A549 (cell line): ENCODE results near the gene KIFBP. TPM values are rescaled to one million over a fixed set of nuclear protein-coding genes. Genes with fewer than 3 reads are reported as not detected.
"Not testable (repeated sequence)": the region's sequence is repeated elsewhere in the genome, so short reads cannot be mapped to it uniquely, and the experiment has no call there.

Experiments
- ATAC-seq, 2 experiments: fragments of 200-7000 bp in 1 of 2; fragments of >200 bp in 1 of 2; cut with Nextera tagmentation in 1 of 2; cut with Tn5 transposase in 1 of 2; 3 replicates each; pipeline versions ENCODE4 v1.8.0 to v1.9.1; 2018 to 2020; ENCODE audit warnings: mild to moderate bottlenecking in 1 of 2, moderate library complexity in 1 of 2
- CTCF ChIA-PET: fragments of 300-600 bp; sonication (Branson Sonifier 250); formaldehyde crosslinking; extraction: SDS; loops from one replicate; lab custom pipeline; 2021; ENCODE audit warnings: antibody characterized with exemption, inconsistent platforms; lab: Yijun Ruan, JAX
- POLR2A ChIA-PET: fragments of 350-600 bp; formaldehyde crosslinking; extraction: SDS; loops from one replicate; lab custom pipeline; 2021; ENCODE audit warnings: antibody characterized with exemption, inconsistent platforms; lab: Yijun Ruan, JAX
- DNase-seq, 2 experiments: peaks; one replicate each; pipeline versions ENCODE4 v3.0.0 to v3.0.0-alpha.2; 2011 to 2016; ENCODE audit warnings: low read depth in 1 of 2, low spot score in 1 of 2
- FAIRE-seq: peaks from 2 replicates; lab custom pipeline; 2011; peaks lifted over from hg19 to GRCh38; lab: Jason Lieb, UNC
- H3K27ac ChIP-seq, 2 experiments: fragments of >200 bp; sonication (Bioruptor Twin); formaldehyde crosslinking; 3 replicates each; pipeline ENCODE4 v1.5.1; 2016 to 2017
- H3K4me1 ChIP-seq: fragments of >200 bp; sonication (Bioruptor Twin); formaldehyde crosslinking; 3 replicates; pipeline ENCODE4 v1.6.1; 2016
- H3K4me2 ChIP-seq: fragments of >200 bp; sonication (Bioruptor Twin); formaldehyde crosslinking; 3 replicates; pipeline ENCODE4 v1.6.1; 2016
- H3K4me3 ChIP-seq: fragments of >200 bp; sonication (Bioruptor Twin); formaldehyde crosslinking; 3 replicates; pipeline ENCODE4 v1.5.1; 2016
- H3K9me3 ChIP-seq: fragments of >200 bp; sonication (Bioruptor Twin); formaldehyde crosslinking; 3 replicates; pipeline ENCODE4 v1.6.1; 2016
- CBX2 ChIP-seq: fragments of 200-600 bp; sonication (generic); IDR thresholded peaks from 2 replicates; pipeline ENCODE4 v1.6.1; 2016; ENCODE audit warnings: low read depth, mild to moderate bottlenecking, borderline replicate concordance
- CBX8 ChIP-seq: fragments of 200-600 bp; sonication (generic); IDR thresholded peaks from 2 replicates; pipeline ENCODE4 v1.6.1; 2016
- CHD2 ChIP-seq: fragments of 150-350 bp; IDR thresholded peaks from 2 replicates; pipeline ENCODE4 v1.6.1; 2014; ENCODE audit warnings: low read length; ENCODE audit not compliant: partially characterized antibody
- EHF ChIP-seq: fragments of 250-450 bp; sonication (Bioruptor Pico); IDR thresholded peaks from 2 replicates; pipeline ENCODE4 v1.5.0; 2020; ENCODE audit warnings: mild to moderate bottlenecking
- EHMT2 ChIP-seq: fragments of 200-600 bp; sonication (generic); IDR thresholded peaks from 2 replicates; pipeline ENCODE4 v1.6.1; 2016; ENCODE audit warnings: antibody characterized with exemption, low read depth, mild to moderate bottlenecking, moderate library complexity
- FOXS1 ChIP-seq: fragments of 250-450 bp; sonication (Bioruptor Pico); IDR thresholded peaks from 2 replicates; pipeline ENCODE4 v1.5.0; 2020; ENCODE audit warnings: mild to moderate bottlenecking, moderate library complexity
- GATA3 ChIP-seq: IDR thresholded peaks from 2 replicates; pipeline ENCODE4 v1.6.1; 2012; ENCODE audit warnings: borderline replicate concordance
- HEYL ChIP-seq: fragments of 250-450 bp; sonication (Bioruptor Pico); IDR thresholded peaks from 2 replicates; pipeline ENCODE4 v1.8.0; 2021; ENCODE audit warnings: mild to moderate bottlenecking, moderate library complexity
- HOXA7 ChIP-seq: fragments of 250-450 bp; sonication (Bioruptor Pico); IDR thresholded peaks from 2 replicates; pipeline ENCODE4 v1.5.0; 2020; ENCODE audit warnings: mild to moderate bottlenecking, moderate library complexity
- HOXB13 ChIP-seq: fragments of 250-450 bp; sonication (Bioruptor Pico); IDR thresholded peaks from 2 replicates; pipeline ENCODE4 v1.5.0; 2020; ENCODE audit warnings: low read depth, mild to moderate bottlenecking, moderate library complexity
- HOXB5 ChIP-seq: fragments of 250-450 bp; sonication (Bioruptor Pico); IDR thresholded peaks from 2 replicates; pipeline ENCODE4 v1.5.0; 2020; ENCODE audit warnings: mild to moderate bottlenecking, moderate library complexity
- NPAS2 ChIP-seq: fragments of 250-450 bp; sonication (Bioruptor Pico); IDR thresholded peaks from 2 replicates; pipeline ENCODE4 v1.8.0; 2022; ENCODE audit warnings: mild to moderate bottlenecking, moderate library complexity, borderline replicate concordance
- RCOR1 ChIP-seq: fragments of 150-350 bp; IDR thresholded peaks from 2 replicates; pipeline ENCODE4 v1.6.1; 2014; ENCODE audit warnings: antibody characterized with exemption, low read length, low read depth
- RFX5 ChIP-seq: fragments of 450-650 bp; IDR thresholded peaks from 2 replicates; pipeline ENCODE4 v1.7.1; 2014; ENCODE audit warnings: antibody characterized with exemption, mild to moderate bottlenecking, moderate library complexity
- SREBF2 ChIP-seq: fragments of 450-650 bp; IDR thresholded peaks from 2 replicates; pipeline ENCODE4 v1.6.1; 2014; ENCODE audit warnings: mild to moderate bottlenecking, moderate library complexity
- ZNF302 ChIP-seq: fragments of 250-450 bp; sonication (Bioruptor Pico); IDR thresholded peaks from 2 replicates; pipeline ENCODE4 v1.9.0; 2021; ENCODE audit warnings: inconsistent platforms, mild to moderate bottlenecking, moderate library complexity
- ZSCAN20 ChIP-seq: fragments of 250-450 bp; sonication (Bioruptor Pico); IDR thresholded peaks from 2 replicates; pipeline ENCODE4 v1.8.0; 2022; ENCODE audit warnings: mild to moderate bottlenecking, moderate library complexity
- WGBS: methylation state at CpG from one replicate; pipeline ENCODE4 v1.1.6; 2017; ENCODE audit errors: missing lambda C conversion rate; 5-methylcytosine and 5-hydroxymethylcytosine counted together
- polyA plus RNA-seq, 4 experiments: library from polyadenylated mRNA; depleted of rRNA in 3 of 4; stranded (reverse); fragments of >200 nt; fragmentation: RNase III in 1 of 4; extraction: RNeasy Plus Mini Kit Qiagen cat#74134 plus additional on column Dnase treatment in 1 of 4; gene quantifications; 2 replicates in 3 of 4; 3 replicates in 1 of 4; pipeline ENCODE4 v1.2.3, GENCODE V29; 2011 to 2017
- TF ChIP-seq, protein P1 (sequence below): fragments of 250-450 bp; sonication (Bioruptor Pico); IDR thresholded peaks from 2 replicates; pipeline ENCODE4 v1.5.0; 2020; ENCODE audit warnings: low read depth, mild to moderate bottlenecking, moderate library complexity
- TF ChIP-seq, protein P2 (sequence below): IDR thresholded peaks from 2 replicates; pipeline ENCODE4 v1.6.1; 2012
- TF ChIP-seq, protein P3 (sequence below): fragments of 450-650 bp; IDR thresholded peaks from 2 replicates; pipeline ENCODE4 v1.6.1; 2014; ENCODE audit warnings: antibody characterized with exemption

Gene KIFBP
- polyA plus RNA-seq, 2 of the 4 experiments (the other 2 are of a cell fraction), result 36.1 to 53.8 TPM

DNA sequence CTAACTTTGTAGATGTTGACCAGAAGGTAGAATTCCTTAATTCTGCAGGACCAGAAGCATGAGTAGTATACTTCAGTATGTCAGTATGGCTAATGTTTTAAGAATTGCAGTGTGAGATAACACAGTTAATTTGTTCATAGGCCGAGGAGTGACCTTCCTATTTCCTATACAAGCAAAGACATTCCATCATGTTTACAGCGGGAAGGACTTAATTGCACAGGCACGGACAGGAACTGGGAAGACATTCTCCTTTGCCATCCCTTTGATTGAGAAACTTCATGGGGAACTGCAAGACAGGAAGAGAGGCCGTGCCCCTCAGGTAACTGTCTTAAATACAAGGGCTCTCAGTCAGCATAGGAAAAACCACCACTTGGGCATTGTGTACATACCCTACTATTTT lies 25.5 kb upstream of the KIFBP start:
- Histone ChIP-seq H3K27ac (no peak overlapping the region), H3K9me3 (no peaks in the 10 kb centered on the region), H3K4me1 (peaks cover 18% of the 10 kb centered on the region; the same call in 2 of the 3 replicates), H3K4me2 (no peak overlapping the region), H3K4me3 (no peak overlapping the region)
- CTCF ChIA-PET, result no interaction called here
- TF ChIP-seq RCOR1 (no peak), RFX5 (no peak), ZSCAN20 (no peak), HOXB5 (CRISPR knock-in tag) (no peak), HOXB13 (no peak), CBX8 (no peak), SREBF2 (no peak), HOXA7 (CRISPR knock-in tag) (no peak), CHD2 (no peak), GATA3 (no peak), HEYL (CRISPR knock-in tag) (no peak), FOXS1 (CRISPR knock-in tag) (no peak)
- TF ChIP-seq, protein P1, sequence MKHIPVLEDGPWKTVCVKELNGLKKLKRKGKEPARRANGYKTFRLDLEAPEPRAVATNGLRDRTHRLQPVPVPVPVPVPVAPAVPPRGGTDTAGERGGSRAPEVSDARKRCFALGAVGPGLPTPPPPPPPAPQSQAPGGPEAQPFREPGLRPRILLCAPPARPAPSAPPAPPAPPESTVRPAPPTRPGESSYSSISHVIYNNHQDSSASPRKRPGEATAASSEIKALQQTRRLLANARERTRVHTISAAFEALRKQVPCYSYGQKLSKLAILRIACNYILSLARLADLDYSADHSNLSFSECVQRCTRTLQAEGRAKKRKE, result no peak
- 93% methylated on average over 4 of the region's 4 CpGs for WGBS
- ATAC-seq, result no peak
- FAIRE-seq, result no peak
- DNase-seq, result no peak
- POLR2A ChIA-PET, result no interaction called here

DNA sequence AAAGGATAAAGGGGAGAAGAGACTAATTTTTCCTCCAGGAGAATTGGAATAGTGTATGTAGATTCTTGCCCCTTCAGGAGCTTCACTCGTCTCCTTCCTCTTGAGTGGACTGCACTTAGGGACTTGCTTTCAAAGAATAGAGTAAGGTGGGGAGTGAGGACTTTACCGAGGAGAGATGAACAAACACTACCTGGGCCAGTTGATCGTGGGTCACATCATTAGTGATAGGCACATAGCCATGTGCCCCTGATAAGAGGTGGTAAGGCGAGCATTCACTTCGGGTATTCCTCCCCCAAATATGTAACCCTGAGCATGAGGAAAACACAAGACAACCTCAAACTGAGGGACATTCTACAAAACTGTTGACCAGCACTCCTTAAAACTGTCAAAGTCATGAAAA lies 14.6 kb upstream of the KIFBP start:
- ATAC-seq, result no peak
- Histone ChIP-seq H3K9me3 (no peaks in the 10 kb centered on the region), H3K4me3 (no peak overlapping the region), H3K4me2 (no peak overlapping the region), H3K4me1 (no peaks in the 10 kb centered on the region), H3K27ac (no peak overlapping the region)
- TF ChIP-seq, protein P2, sequence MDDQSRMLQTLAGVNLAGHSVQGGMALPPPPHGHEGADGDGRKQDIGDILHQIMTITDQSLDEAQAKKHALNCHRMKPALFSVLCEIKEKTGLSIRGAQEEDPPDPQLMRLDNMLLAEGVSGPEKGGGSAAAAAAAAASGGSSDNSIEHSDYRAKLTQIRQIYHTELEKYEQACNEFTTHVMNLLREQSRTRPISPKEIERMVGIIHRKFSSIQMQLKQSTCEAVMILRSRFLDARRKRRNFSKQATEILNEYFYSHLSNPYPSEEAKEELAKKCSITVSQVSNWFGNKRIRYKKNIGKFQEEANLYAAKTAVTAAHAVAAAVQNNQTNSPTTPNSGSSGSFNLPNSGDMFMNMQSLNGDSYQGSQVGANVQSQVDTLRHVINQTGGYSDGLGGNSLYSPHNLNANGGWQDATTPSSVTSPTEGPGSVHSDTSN, result no peak
- TF ChIP-seq NPAS2 (CRISPR knock-in tag) (no peak), RFX5 (no peak), ZNF302 (CRISPR knock-in tag) (no peak), EHF (CRISPR knock-in tag) (no peak), CBX2 (no peak), EHMT2 (no peak)
- TF ChIP-seq, protein P3, sequence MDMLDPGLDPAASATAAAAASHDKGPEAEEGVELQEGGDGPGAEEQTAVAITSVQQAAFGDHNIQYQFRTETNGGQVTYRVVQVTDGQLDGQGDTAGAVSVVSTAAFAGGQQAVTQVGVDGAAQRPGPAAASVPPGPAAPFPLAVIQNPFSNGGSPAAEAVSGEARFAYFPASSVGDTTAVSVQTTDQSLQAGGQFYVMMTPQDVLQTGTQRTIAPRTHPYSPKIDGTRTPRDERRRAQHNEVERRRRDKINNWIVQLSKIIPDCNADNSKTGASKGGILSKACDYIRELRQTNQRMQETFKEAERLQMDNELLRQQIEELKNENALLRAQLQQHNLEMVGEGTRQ, result no peak
- TF ChIP-seq, protein P1, result no peak
- DNase-seq, result no peak
- ChIA-PET CTCF (interaction anchor here (1.6 to 2.4 kb wide), 3 partner anchors 8 to 14 kb away, joined by 6 to 10 read pairs (median 10); no protein-coding TSS in a partner anchor), POLR2A (no interaction called here)
- WGBS, result 90% methylated on average over 5 of the region's 5 CpGs
- no peak for FAIRE-seq

DNA sequence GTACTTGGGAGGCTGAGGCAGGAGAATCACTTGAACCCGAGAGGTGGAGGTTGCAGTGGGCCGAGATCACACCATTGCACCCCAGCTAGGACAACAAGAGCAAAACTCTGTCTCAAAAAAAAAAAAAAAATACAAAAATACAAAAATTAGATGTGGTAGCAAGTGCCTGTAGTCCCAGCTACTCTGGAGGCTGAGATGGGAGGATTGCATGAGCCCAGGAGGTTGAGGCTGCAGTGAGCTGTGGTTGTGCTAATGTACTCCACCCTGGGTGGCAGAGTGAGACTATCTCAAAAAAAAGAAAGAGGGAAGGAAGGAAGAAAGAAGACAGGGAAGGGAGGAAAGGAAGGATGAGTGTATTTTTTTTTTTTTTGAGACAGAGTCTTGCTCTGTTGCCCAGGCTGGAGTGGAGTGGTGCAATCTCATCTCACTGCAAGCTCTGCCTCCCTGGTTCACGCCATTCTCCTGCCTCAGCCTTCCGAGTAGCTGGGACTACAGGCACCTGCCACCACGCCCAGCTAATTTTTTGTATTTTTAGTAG lies 12.6 kb upstream of the KIFBP start:
- H3K4me1 ChIP-seq, ATAC-seq, CTCF ChIA-PET, H3K27ac ChIP-seq, H3K4me3 ChIP-seq, H3K9me3 ChIP-seq, DNase-seq, FAIRE-seq, H3K4me2 ChIP-seq: not testable (repeated sequence)
- POLR2A ChIA-PET, result interaction anchor here (0.8 kb wide), 1 partner anchor 12 kb away, joined by 3 read pairs; no protein-coding TSS in a partner anchor
- 90% methylated on average over 5 of the region's 5 CpGs for WGBS

DNA sequence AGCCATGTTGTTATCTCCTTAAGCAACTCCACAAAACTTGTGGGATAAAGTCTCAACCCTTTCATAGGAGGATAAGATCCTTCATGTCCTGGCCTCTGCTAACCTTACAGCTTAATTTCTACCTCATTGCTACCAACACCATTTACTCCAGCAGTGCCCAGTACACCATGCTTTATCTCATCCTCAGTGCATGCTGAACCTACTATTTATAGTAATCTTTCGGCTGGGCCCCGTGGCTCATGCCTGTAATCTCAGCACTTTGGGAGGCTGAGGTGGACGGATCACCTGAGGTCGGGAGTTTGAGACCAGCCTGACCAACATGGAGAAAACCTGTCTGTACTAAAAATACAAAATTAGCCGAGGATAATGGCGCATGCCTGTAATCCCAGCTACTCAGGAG lies 8.9 kb upstream of the KIFBP start:
- CTCF ChIA-PET, result interaction anchor here (4.2 kb wide), 1 partner anchor 10 kb away, joined by 26 read pairs; no protein-coding TSS in a partner anchor
- H3K4me2 ChIP-seq, FAIRE-seq, H3K4me1 ChIP-seq, H3K4me3 ChIP-seq, H3K9me3 ChIP-seq, DNase-seq, ATAC-seq, POLR2A ChIA-PET, H3K27ac ChIP-seq: not testable (repeated sequence)
- WGBS, result 92% methylated on average over 6 of the region's 6 CpGs
